OCI-LY7 (cell line): ENCODE data around the gene HDAC4. TPM values are rescaled to one million over a fixed set of nuclear protein-coding genes. Genes with fewer than 3 reads are reported as not detected.

Source experiments
- BruUV-seq: library from RNA; stranded (reverse); fragments of 400-500 nt; replicated peaks from 2 replicates; lab custom pipeline; 2021; lab: Mats Ljungman, UMichigan
- CTCF ChIA-PET: fragments of 300-600 bp; sonication (Branson Sonifier 250); formaldehyde crosslinking; loops from one replicate; lab custom pipeline; 2022; ENCODE audit warnings: antibody characterized with exemption; ENCODE audit not compliant: unreplicated experiment; lab: Charles Lee
- POLR2A ChIA-PET: fragments of 300-600 bp; sonication (Branson Sonifier 250); formaldehyde crosslinking; loops from one replicate; lab custom pipeline; 2022; ENCODE audit warnings: antibody characterized with exemption; lab: Charles Lee
- DNase-seq: peaks from one replicate; pipeline ENCODE4 v3.0.0-alpha.2; 2015; ENCODE audit warnings: low spot score
- H2AFZ ChIP-seq: fragments of 200-600 bp; sonication (generic), shearing (Covaris generic); 2 replicates; pipeline ENCODE4 v1.6.1; 2014; ENCODE audit warnings: mild to moderate bottlenecking, antibody characterized with exemption, low read length, moderate library complexity
- H3K27ac ChIP-seq: fragments of 200-600 bp; sonication (generic); 2 replicates; pipeline ENCODE4 v1.5.1; 2014; ENCODE audit warnings: mixed run types, low read depth, mild to moderate bottlenecking, moderate library complexity, low read length, inconsistent platforms; ENCODE audit not compliant: poor library complexity, severe bottlenecking
- H3K36me3 ChIP-seq: fragments of 200-600 bp; sonication (generic); 2 replicates; pipeline ENCODE4 v1.6.1; 2014; ENCODE audit warnings: mild to moderate bottlenecking, antibody characterized with exemption, low read length, moderate library complexity, mixed read lengths; ENCODE audit not compliant: insufficient read depth
- H3K4me1 ChIP-seq: fragments of 200-600 bp; sonication (generic); 2 replicates; pipeline ENCODE4 v1.5.1; 2014; ENCODE audit warnings: mild to moderate bottlenecking, low read length; ENCODE audit not compliant: insufficient read depth, poor library complexity, severe bottlenecking
- H3K4me2 ChIP-seq: fragments of 200-600 bp; sonication (generic); 2 replicates; pipeline ENCODE4 v1.6.1; 2014; ENCODE audit warnings: mild to moderate bottlenecking, low read length
- H3K4me3 ChIP-seq: fragments of 200-600 bp; sonication (generic); 2 replicates; pipeline ENCODE4 v1.5.1; 2014; ENCODE audit warnings: mild to moderate bottlenecking, low read depth, low read length; ENCODE audit not compliant: poor library complexity, severe bottlenecking
- H3K79me2 ChIP-seq: fragments of 200-600 bp; sonication (generic); 2 replicates; pipeline ENCODE4 v1.6.1; 2016; ENCODE audit warnings: low read depth, mild to moderate bottlenecking, low read length, moderate library complexity, mixed read lengths; ENCODE audit not compliant: insufficient read depth
- H3K9me2 ChIP-seq: fragments of 200-600 bp; sonication (generic); 2 replicates; pipeline ENCODE4 v1.6.1; 2016; ENCODE audit warnings: mild to moderate bottlenecking, low read length, mixed read lengths; ENCODE audit not compliant: insufficient read depth
- H3K9me3 ChIP-seq: fragments of 200-600 bp; sonication (generic); 2 replicates; pipeline ENCODE4 v1.6.1; 2014; ENCODE audit warnings: mild to moderate bottlenecking, mixed run types, low read length, mixed read lengths
- H4K20me1 ChIP-seq: fragments of 200-600 bp; sonication (generic); 2 replicates; pipeline ENCODE4 v1.6.1; 2014; ENCODE audit warnings: mild to moderate bottlenecking, antibody characterized with exemption, low read length, moderate library complexity, mixed read lengths; ENCODE audit not compliant: insufficient read depth
- CTCF ChIP-seq: fragments of 200-600 bp; sonication (generic); conservative IDR thresholded peaks from 2 replicates; pipeline ENCODE4 v1.5.1; 2014; ENCODE audit warnings: mild to moderate bottlenecking, antibody characterized with exemption, low read length, moderate library complexity, mixed read lengths
- EZH2phosphoT487 ChIP-seq: fragments of 200-600 bp; sonication (generic); IDR thresholded peaks from 2 replicates; pipeline ENCODE4 v1.6.1; 2018; ENCODE audit warnings: low read depth, borderline replicate concordance, mild to moderate bottlenecking, mixed run types, antibody characterized with exemption, low read length, moderate library complexity, mixed read lengths
- intact Hi-C: fragments of 100-400 bp; cut with micrococcal nuclease; formaldehyde crosslinking; loops from one replicate; pipeline ENCODE4 v1.10.0; 2022; ENCODE audit not compliant: unreplicated experiment
- total RNA-seq, 2 experiments: library from RNA; depleted of rRNA in 1 of 2; stranded (reverse); fragments of >200 nt in 1 of 2; shearing (Covaris generic) in 1 of 2; gene quantifications; 2 replicates each; pipeline ENCODE4 v1.2.3, GENCODE V29; 2014 to 2022

HDAC4 gene
- total RNA-seq, 2 experiments from 2014 or later: 10.2 to 20.6 TPM

- Histone ChIP-seq H3K4me3 (no peak overlapping the region), H3K27ac (no peak overlapping the region), H3K4me2 (no peak overlapping the region), H3K9me3 (no peaks in the 10 kb centered on the region), H3K9me2 (no peaks in the 10 kb centered on the region), H3K79me2 (no peaks in the 10 kb centered on the region), H3K36me3 (no peaks in the 10 kb centered on the region), H2AFZ (no peak overlapping the region), H3K4me1 (peaks cover 7% of the 10 kb centered on the region), H4K20me1 (no peaks in the 10 kb centered on the region)
- ChIA-PET CTCF (no interaction called here), POLR2A (interaction anchor here (0.6 kb wide), 1 partner anchor 376 kb away, joined by 3 read pairs; no protein-coding TSS in a partner anchor)
- no peak for TF ChIP-seq CTCF
- no peak for TF ChIP-seq EZH2phosphoT487
- BruUV-seq: no TSS peak
- intact Hi-C loops: no loop called here
- DNase-seq: no peak
Measured at GRCh38 chr2:239154971-239155805, 245.6 kb downstream of the HDAC4 start.

- no peak for DNase-seq
- intact Hi-C loops: no loop called here
- H3K4me1 ChIP-seq: peaks cover 7% of the 10 kb centered on the region
- no peaks in the 10 kb centered on the region for H3K9me3 ChIP-seq
- H4K20me1 ChIP-seq: no peaks in the 10 kb centered on the region
- no peak overlapping the region for H3K27ac ChIP-seq
- no peak overlapping the region for H3K4me2 ChIP-seq
- CTCF ChIA-PET: no interaction called here
- no peaks in the 10 kb centered on the region for H3K79me2 ChIP-seq
- H3K36me3 ChIP-seq: no peaks in the 10 kb centered on the region
- TF ChIP-seq CTCF: no peak
- TF ChIP-seq EZH2phosphoT487: no peak
- no peak overlapping the region for H3K4me3 ChIP-seq
- H3K9me2 ChIP-seq: no peaks in the 10 kb centered on the region
- POLR2A ChIA-PET: no interaction called here
- no peak overlapping the region for H2AFZ ChIP-seq
- no TSS peak for BruUV-seq
Measured at GRCh38 chr2:239153806-239154591, 246.8 kb downstream of the HDAC4 start.
